ENCODE results near the gene GALNT9. TPM values are rescaled to one million over a fixed set of nuclear protein-coding genes. Genes with fewer than 3 reads are reported as not detected.
"Not testable (repeated sequence)": the region's sequence is repeated elsewhere in the genome, so short reads cannot be mapped to it uniquely, and the experiment has no call there.

Gene GALNT9
- total and polyA plus RNA-seq, 5 experiments from 2014 or later = not detected

DNA sequence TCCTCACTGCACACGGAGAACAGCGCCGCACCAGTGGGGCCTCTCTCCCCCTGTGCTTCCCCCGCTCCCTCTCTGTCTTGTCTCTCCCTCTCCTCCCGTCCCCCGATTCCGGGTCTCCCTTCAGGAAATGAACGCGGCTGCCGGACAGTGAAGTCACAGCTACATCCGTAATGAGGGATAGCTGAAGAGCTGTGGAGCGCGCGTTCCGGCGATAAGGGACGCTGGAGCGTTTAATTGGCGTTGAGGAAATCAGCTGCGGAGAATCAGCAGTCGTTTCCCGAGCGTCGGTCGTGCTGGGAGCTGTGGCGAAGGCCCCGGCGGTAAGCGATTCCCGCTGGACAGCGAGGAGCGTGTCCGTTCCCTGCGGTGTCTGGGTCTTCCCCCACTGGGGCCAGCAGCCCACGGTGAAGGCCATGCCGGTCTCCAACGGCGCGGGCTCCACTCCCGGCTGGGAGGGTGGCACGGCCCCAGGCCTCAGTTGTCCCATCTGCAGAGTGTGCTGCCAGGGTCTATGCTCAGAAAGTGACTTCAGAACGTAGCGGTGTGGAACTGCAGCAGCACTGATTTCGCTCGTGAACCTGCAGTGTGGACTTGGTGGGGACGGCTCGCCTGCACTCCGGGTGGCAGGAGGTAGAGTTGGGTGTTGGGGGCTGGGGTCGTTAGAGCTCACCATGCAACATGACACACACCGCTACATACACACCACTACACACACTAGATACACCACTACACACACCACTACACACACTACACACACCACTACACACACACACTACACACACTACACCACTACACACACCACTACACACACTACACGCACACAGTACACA is 174.2 kb downstream of the GALNT9 start:
- ATAC-seq (peak in 1 of 2 donors; percentile 7), DNase-seq (peak in 3 of 10 donors; percentile 3 to 59 (median 16))
- Mint-ChIP-seq H3K4me3 (no peak overlapping the region), H3K9me3 (no peaks in the 10 kb centered on the region), H3K36me3 (no peaks in the 10 kb centered on the region), H3K4me1 (peaks cover 0 to 6% (median 0%) of the 10 kb centered on the region in 4 donors), H3K27ac (peak overlapping the region in 1 of 10 donors; percentile 77), H3K27me3 (no peaks in the 10 kb centered on the region)
- POLR2A ChIA-PET = interaction anchor here (1.4 to 2.8 kb wide), 2 partner anchors 20 to 34 kb away, joined by 3 to 12 read pairs; no protein-coding TSS in a partner anchor

- Mint-ChIP-seq H3K36me3 (no peaks in the 10 kb centered on the region), H3K27ac (peak overlapping the region in 4 of 10 donors; percentile 16 to 83 (median 73)), H3K27me3 (no peaks in the 10 kb centered on the region), H3K4me1 (peaks cover 0 to 5% (median 0%) of the 10 kb centered on the region in 4 donors), H3K9me3 (no peaks in the 10 kb centered on the region), H3K4me3 (peak overlapping the region in 6 of 10 donors; percentile 16 to 65 (median 52))
- DNase-seq (peak in 2 of 10 donors; percentile 5 to 61), ATAC-seq (peak; percentile 7 to 21)
- POLR2A ChIA-PET = interaction anchor here (0.5 to 2.8 kb wide), 5 partner anchors 21 to 132 kb away, joined by 3 to 12 read pairs (median 4); no protein-coding TSS in a partner anchor
Observed at GRCh38 chr12:132154341-132154761, 175.0 kb downstream of the GALNT9 start.

- peaks cover 0 to under 1% (median 0%) of the 10 kb centered on the region in 3 donors for H3K36me3 Mint-ChIP-seq
- DNase-seq (peak; percentile 61 to 86 (median 74)), ATAC-seq (peak; percentile 94 to 96)
- no peaks in the 10 kb centered on the region for H3K9me3 Mint-ChIP-seq
- peaks cover 0 to 5% (median 0%) of the 10 kb centered on the region in 4 donors for H3K4me1 Mint-ChIP-seq
- peak overlapping the region in 4 of 10 donors; percentile 11 to 69 (median 41) for H3K27ac Mint-ChIP-seq
- POLR2A ChIA-PET = interaction anchor here (0.5 to 2.8 kb wide), 4 partner anchors 25 to 133 kb away, joined by 3 to 12 read pairs (median 5); no protein-coding TSS in a partner anchor
- H3K4me3 Mint-ChIP-seq = peak overlapping the region in 8 of 10 donors; percentile 16 to 65 (median 52)
- H3K27me3 Mint-ChIP-seq = no peaks in the 10 kb centered on the region
Observed at GRCh38 chr12:132153501-132154340, 175.7 kb downstream of the GALNT9 start.

DNA sequence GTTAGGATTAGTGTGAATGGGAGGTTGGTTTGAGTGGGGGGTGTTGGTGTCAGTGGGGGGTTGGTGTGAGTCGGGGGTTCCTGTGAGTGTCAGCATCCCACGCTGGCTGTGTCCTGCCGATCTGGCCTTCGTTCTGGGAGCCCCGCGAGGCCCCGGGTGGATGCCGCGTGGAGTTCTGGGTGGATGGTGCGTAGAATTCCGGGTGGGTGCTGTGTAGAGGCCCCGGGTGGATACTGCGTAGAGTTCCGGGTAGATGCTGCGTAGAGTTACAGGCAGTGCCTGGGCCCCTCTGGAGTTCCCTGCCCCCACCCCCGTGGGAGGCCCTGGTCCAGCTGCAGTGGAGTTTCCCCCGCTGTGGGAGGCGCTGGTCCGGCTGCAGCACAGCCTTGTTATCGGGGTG is 176.4 kb downstream of the GALNT9 start:
- DNase-seq = peak in 3 of 10 donors; percentile 1 to 50 (median 15)
- Mint-ChIP-seq H3K4me1 (peaks cover 0 to 5% (median 0%) of the 10 kb centered on the region in 4 donors), H3K27me3 (no peaks in the 10 kb centered on the region), H3K4me3 (no peak overlapping the region), H3K9me3 (no peaks in the 10 kb centered on the region), H3K36me3 (peaks cover 0 to 5% (median 0%) of the 10 kb centered on the region in 3 donors), H3K27ac (no peak overlapping the region)
- POLR2A ChIA-PET = interaction anchor here (2.8 kb wide), 1 partner anchor 36 kb away, joined by 12 read pairs; no protein-coding TSS in a partner anchor
- no peak for ATAC-seq

DNA sequence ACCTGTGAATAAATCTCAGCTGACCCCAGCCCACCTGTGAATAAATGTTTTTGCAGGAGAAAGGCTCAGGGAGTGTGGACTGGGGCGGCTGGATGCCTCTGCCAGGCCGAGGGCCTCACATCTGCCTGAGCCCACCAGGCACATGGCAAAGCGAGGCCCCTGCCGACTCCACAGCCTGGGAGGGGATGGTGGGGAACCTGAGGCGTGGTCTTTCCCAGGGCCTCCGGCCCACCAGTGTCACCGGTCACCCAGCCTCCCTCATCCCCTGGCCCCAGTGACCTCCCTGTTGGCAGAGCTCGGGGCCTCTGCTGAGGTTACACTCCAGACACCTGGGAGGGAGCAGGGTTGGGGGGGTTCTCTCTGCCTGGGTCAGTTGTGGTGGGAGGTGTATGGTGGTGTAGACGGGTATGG is 177.0 kb downstream of the GALNT9 start:
- DNase-seq = peak in 2 of 10 donors; percentile 1 to 53
- peaks cover 0 to 5% (median 0%) of the 10 kb centered on the region in 3 donors for H3K36me3 Mint-ChIP-seq
- POLR2A ChIA-PET = no interaction called here
- no peak for ATAC-seq
- peaks cover 0 to 5% (median 0%) of the 10 kb centered on the region in 4 donors for H3K4me1 Mint-ChIP-seq
- no peaks in the 10 kb centered on the region for H3K27me3 Mint-ChIP-seq
- H3K27ac Mint-ChIP-seq = no peak overlapping the region
- H3K4me3 Mint-ChIP-seq = no peak overlapping the region
- no peaks in the 10 kb centered on the region for H3K9me3 Mint-ChIP-seq

DNA sequence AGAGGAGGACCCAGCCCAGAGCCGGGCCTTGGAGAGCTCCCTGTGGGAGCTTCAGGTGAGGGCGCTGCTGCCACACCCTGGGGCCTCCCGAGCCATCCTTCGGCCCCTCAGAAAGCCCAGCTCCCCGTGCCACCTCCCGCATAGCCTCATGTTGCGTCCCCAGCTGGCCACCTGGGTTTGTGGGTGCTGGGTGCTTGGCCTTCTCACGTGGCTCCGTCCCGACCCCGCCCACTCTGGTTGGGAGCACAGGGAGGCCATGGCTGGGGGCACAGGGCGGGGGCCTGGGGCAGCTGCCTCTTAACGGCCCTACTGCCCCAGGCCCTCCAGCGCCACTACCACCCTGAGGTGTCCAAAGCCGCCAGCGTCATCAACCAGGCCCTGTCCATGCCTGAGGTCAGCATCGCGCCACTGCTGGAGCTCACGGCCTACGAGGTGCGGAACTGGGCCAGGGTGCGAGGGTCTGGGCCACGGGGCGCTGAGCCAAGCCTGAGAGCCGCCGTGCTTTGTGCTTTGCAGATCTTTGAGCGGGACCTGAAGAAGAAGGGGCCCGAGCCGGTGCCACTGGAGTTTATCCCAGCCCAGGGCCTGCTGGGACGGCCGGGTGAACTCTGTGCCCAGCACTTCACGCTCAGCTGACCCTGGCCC is 177.5 kb downstream of the GALNT9 start:
- no peaks in the 10 kb centered on the region for H3K9me3 Mint-ChIP-seq
- H3K4me1 Mint-ChIP-seq = peaks cover 0 to 6% (median 0%) of the 10 kb centered on the region in 4 donors
- POLR2A ChIA-PET = interaction anchor here (1.4 kb wide), 1 partner anchor 27 kb away, joined by 3 read pairs; no protein-coding TSS in a partner anchor
- no peaks in the 10 kb centered on the region for H3K27me3 Mint-ChIP-seq
- DNase-seq (peak in 2 of 10 donors; percentile 0 to 57), ATAC-seq (no peak)
- no peak overlapping the region for H3K27ac Mint-ChIP-seq
- H3K36me3 Mint-ChIP-seq = peaks cover 0 to 5% (median 0%) of the 10 kb centered on the region in 3 donors
- no peak overlapping the region for H3K4me3 Mint-ChIP-seq

- Mint-ChIP-seq H3K4me3 (no peak overlapping the region), H3K4me1 (peaks cover 3 to 12% (median 4%) of the 10 kb centered on the region in 4 donors), H3K27ac (no peak overlapping the region), H3K27me3 (no peaks in the 10 kb centered on the region), H3K36me3 (peaks cover 0 to 5% (median 0%) of the 10 kb centered on the region in 3 donors), H3K9me3 (no peaks in the 10 kb centered on the region)
- ATAC-seq (no peak), DNase-seq (peak in 2 of 10 donors; percentile 0 to 58)
- POLR2A ChIA-PET = interaction anchor here (1.4 kb wide), 1 partner anchor 28 kb away, joined by 3 read pairs; no protein-coding TSS in a partner anchor
Observed at GRCh38 chr12:132151145-132151765, 178.1 kb downstream of the GALNT9 start.

DNA sequence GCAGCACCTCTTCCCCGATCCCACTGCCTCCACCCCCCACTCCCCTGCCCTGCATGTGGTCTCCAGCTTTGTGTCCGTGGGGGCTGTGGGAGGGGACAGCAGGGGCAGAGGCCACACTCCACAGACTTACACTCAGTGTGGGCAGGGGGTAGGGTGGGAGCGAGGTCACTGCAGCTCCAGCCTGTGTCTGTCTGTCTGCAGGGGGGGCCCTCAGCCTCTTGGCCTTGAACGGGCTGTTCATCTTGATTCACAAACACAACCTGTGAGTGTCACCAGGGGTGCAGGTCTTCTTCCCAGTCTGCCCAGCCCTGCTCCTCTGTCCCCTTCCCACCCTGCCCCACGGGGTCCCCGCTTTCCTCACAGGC is 178.6 kb downstream of the GALNT9 start:
- H3K27me3 Mint-ChIP-seq = no peaks in the 10 kb centered on the region
- H3K9me3 Mint-ChIP-seq = no peaks in the 10 kb centered on the region

GRCh38 chr12:132149526-132149925 is 179.9 kb downstream of the GALNT9 start:
- H3K27ac Mint-ChIP-seq, H3K9me3 Mint-ChIP-seq, H3K27me3 Mint-ChIP-seq, ATAC-seq, H3K4me3 Mint-ChIP-seq, DNase-seq, POLR2A ChIA-PET, H3K36me3 Mint-ChIP-seq: not testable (repeated sequence)
- peaks cover 9 to 28% (median 19%) of the 10 kb centered on the region in 4 donors for H3K4me1 Mint-ChIP-seq

More for the DNA sequence above, 178.6 kb downstream of the GALNT9 start:
- H3K27ac Mint-ChIP-seq = no peak overlapping the region
- peaks cover 0 to 5% (median 0%) of the 10 kb centered on the region in 3 donors for H3K36me3 Mint-ChIP-seq
- POLR2A ChIA-PET = interaction anchor here (0.6 to 1.4 kb wide), 2 partner anchors 8 to 28 kb away, joined by 3 read pairs; no protein-coding TSS in a partner anchor
- ATAC-seq (no peak), DNase-seq (peak in 3 of 10 donors; percentile 0 to 19 (median 16))
- H3K4me3 Mint-ChIP-seq = no peak overlapping the region
- peaks cover 6 to 17% (median 9%) of the 10 kb centered on the region in 4 donors for H3K4me1 Mint-ChIP-seq

GRCh38 chr12:132148368-132149045 is 180.9 kb downstream of the GALNT9 start:
- H3K36me3 Mint-ChIP-seq = peaks cover 0 to 7% (median 0%) of the 10 kb centered on the region in 3 donors
- H3K27ac Mint-ChIP-seq = no peak overlapping the region
- POLR2A ChIA-PET = interaction anchor here (0.8 kb wide), 1 partner anchor 73 kb away, joined by 3 read pairs; no protein-coding TSS in a partner anchor
- H3K9me3 Mint-ChIP-seq = peaks cover 0 to 2% (median 0%) of the 10 kb centered on the region in 9 donors
- peak in 2 of 10 donors; percentile 0 to 55 for DNase-seq
- H3K27me3 Mint-ChIP-seq = peaks cover 0 to 2% (median 0%) of the 10 kb centered on the region in 5 donors
- no peak for ATAC-seq
- H3K4me1 Mint-ChIP-seq = peaks cover 11 to 26% (median 23%) of the 10 kb centered on the region in 4 donors
- H3K4me3 Mint-ChIP-seq = peak overlapping the region in 1 of 10 donors; percentile 56

Data from naive thymus-derived CD8-positive, alpha-beta T cell (primary cell).